GM12874 (cell line): ENCODE data around the gene PAXIP1.

Source experiments
- CTCF ChIP-seq: IDR thresholded peaks from 2 replicates; pipeline ENCODE4 v1.5.1; 2011; ENCODE audit warnings: low read depth, mild to moderate bottlenecking, control low read depth, low read length, moderate library complexity; ENCODE audit not compliant: insufficient read depth

The PAXIP1 gene

GRCh38 chr7:154903083-154903731 is 99.7 kb downstream of the PAXIP1 start:
- TF ChIP-seq CTCF: no peak

GRCh38 chr7:154902600-154903082 is 100.3 kb downstream of the PAXIP1 start:
- TF ChIP-seq CTCF: no peak

- TF ChIP-seq CTCF: no peak
Measured at GRCh38 chr7:154899862-154900261, 103.1 kb downstream of the PAXIP1 start.

- no peak for TF ChIP-seq CTCF
Measured at GRCh38 chr7:154898973-154899855, 103.7 kb downstream of the PAXIP1 start.

- no peak for TF ChIP-seq CTCF
Measured at GRCh38 chr7:154896076-154896475, 106.8 kb downstream of the PAXIP1 start.
